Stromal cell of bone marrow (primary cell): ENCODE data around the gene DCAF15.
A peak's percentile ranks its signal among the peaks of the same experiment; 100 is the strongest.
"Not testable (repeated sequence)": the region's sequence is repeated elsewhere in the genome, so short reads cannot be mapped to it uniquely, and the experiment has no call there.

Experiments used
- DNase-seq: peaks from one replicate; pipeline ENCODE4 v3.0.0-alpha.2; 2012; ENCODE audit warnings: low read depth

The DCAF15 gene, protein sequence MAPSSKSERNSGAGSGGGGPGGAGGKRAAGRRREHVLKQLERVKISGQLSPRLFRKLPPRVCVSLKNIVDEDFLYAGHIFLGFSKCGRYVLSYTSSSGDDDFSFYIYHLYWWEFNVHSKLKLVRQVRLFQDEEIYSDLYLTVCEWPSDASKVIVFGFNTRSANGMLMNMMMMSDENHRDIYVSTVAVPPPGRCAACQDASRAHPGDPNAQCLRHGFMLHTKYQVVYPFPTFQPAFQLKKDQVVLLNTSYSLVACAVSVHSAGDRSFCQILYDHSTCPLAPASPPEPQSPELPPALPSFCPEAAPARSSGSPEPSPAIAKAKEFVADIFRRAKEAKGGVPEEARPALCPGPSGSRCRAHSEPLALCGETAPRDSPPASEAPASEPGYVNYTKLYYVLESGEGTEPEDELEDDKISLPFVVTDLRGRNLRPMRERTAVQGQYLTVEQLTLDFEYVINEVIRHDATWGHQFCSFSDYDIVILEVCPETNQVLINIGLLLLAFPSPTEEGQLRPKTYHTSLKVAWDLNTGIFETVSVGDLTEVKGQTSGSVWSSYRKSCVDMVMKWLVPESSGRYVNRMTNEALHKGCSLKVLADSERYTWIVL

DNA sequence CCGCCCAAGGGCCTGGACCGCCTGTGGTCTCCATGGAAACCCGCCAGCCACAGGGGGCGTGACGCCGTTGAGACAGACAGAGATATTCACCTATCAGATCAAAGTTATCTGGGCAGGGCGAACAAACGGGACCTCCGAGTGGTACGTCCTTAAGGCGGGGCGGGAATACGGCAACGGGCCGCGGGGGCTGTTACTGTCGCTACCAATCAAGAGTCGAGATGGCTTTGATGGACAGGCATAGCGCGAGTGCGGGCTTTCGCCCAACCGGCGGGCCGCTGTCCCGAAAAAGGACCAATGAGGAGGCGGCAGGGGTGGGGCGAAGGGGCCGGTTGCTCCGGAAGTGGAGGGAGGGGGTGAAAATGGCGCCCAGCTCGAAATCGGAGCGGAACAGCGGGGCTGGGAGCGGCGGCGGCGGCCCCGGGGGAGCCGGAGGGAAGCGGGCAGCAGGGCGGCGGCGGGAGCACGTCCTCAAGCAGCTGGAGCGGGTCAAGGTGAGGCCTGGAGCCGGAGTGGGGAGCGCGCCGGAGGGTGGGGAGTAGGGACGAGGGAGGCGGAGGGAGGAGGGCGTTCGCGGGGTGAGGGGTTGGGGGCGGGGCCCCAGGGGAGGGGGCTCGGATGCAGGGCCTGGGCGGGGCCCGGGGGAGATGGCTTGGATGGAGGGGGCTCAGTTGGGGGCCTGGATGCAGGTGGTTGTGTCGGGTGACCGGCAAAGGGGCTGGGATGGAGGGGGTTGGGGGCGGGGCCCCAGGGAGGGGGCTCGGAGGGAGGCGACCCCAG is at the start of gene DCAF15:
DCAF15 (plus strand) TSS at position 356 of the 777 bp plus-strand sequence; CDS start at position 360, 4 bp downstream.
- peak; percentile 99 for DNase-seq

DNA sequence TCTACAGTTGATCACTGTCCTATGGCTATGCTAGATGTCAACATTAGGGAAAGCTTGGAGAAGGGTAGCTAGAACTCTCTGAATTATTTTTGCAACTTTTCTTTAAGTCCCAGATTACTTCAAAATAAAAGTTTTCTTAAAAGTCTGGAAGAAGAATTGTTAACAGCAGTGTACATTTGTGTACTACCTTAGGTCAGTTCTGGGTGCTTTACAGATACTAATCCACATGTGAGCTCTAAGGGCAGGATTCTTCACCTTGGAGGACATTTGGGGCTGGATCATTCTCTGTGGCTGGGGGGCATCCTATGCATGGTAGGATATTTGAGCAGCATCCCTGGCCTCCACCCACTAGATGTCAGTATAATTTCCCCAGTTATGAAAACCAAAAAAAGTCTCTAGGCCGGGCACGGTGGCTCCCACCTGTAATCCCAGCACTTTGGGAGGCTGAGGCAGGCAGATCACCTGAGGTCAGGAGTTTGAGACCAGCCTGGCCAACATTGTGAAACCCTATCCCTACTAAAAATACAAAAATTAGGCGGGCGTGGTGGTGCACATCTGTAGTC is 49.2 kb upstream of the DCAF15 start:
- DNase-seq, result no peak

DNA sequence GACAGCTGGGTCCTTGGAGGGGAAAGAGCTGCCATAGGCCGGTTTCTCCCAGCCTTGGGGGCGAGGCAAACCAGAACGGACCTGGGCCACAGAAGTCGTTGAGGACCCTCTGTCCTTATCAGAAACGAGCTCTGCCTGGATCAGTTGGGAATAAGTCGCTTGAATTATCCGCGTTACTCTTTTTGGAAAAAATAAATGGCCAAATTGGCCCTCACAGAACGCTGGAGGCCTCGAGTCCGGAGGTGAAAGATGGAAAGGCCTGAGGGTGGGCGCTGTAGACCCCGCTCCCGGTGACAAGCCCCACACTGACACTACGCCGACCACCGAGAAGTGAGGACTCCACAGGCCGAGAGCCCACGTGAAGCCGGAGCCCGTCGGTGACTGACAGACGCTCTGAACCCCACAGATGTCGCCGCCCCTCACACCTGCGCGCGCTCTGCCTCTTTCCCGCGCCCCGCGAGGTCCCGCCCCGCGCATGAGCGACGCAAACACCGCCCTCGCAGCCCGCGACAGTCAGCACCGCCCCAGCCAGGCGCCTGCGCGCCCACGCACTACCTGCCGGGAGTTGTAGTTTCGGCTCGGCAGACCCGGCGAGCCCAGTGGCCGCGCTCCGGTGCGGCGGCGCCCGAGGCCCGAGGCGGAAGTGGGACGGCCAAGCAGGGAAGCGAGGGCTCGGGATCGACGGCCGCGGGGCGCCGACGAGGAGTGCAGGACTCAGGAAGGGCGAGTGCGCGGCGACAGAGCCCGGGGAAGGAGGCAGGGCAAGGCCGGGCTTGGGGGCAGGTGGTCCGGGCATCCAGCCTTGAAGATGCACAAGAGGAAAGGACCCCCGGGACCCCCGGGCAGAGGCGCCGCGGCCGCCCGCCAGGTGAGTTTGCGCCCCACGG is 46.4 kb upstream of the DCAF15 start, which contains the start of the genes BRME1 and CC2D1A:
BRME1 (minus strand) TSS at position 484 of the 887 bp plus-strand sequence. CDS start 1,225 bp downstream, outside the sequence.
CC2D1A (plus strand) TSS at position 568 of the 887 bp plus-strand sequence; CDS start at position 809, 241 bp downstream.
- peak; percentile 69 for DNase-seq

DNA sequence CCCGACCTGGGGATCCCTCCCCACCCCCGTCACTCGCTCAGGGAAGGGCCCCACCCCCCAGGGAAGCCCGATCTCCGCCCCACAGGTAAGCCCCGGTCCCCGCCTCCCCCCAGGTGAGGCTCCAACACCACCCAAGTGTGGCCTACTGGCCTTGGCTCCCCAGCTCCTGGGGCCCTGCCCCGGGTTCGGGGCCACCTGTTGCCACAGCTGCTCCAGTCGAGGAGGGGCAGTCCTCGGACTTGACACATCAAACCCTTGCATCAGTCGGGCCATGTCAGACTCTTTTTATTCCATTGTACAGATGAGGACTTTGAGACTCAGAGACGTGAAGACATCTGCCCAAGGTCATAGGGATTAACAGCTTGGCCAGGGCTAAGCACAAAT is 45.8 kb upstream of the DCAF15 start:
- no peak for DNase-seq

DNA sequence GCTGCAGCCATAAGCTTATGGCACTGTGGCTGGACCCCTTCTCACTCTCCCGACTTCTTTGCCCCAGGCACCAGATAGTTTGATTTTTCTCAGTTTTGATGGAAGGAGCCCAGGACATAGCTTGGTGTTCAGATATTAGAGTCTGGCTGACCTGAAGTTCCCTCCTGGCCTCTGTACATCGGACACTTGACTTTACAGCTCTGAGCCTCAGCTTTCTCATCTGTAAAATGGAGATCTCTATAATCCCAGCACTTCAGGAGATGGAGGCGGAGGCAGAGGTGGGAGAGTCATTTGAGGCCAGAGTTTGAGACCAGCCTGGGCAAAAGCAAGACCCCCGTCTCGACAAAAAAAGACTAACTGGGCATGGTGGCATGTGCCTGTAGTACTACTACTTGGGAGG is 45.4 kb upstream of the DCAF15 start:
- DNase-seq, result no peak

DNA sequence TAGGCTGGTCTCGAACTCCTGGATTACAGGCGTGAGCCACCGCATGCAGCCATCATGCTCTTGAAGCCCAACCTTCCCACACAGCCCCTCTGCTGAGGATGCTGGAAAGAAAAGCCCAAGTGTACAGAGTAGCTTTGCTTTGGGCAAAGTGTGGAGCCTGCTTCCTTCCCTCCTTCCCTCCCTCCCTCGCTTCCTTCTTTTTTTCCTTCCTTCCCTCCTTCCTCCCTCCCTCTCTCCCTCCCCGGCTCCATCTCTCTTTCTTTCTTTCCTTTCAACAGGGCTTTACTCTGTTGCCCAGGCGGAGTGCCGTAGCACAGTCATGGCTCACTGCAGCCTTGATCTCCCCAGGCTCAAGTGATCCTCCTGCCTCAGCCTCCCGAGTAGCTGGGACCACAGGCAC is 43.6 kb upstream of the DCAF15 start:
- no peak for DNase-seq

DNA sequence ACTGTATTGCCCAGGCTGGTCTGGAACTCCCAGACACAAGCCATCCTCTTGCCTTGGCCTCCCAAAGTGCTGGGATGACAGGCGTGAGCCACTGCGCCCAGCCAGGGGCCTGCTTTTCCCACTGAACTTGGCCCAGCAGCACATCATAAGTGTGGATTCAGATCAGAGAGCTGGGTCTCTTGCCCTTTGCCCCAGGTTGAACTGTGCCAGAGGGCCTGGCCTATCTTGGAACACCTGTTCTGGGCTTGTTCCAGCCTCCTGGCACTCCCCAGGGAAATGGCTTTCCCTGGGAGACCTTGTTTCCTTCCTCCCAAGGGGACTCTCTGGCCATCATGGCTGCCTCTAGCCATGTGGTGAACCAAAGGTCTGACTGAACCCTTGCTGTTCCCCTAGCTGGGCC is 42.9 kb upstream of the DCAF15 start:
- DNase-seq, result no peak

DNA sequence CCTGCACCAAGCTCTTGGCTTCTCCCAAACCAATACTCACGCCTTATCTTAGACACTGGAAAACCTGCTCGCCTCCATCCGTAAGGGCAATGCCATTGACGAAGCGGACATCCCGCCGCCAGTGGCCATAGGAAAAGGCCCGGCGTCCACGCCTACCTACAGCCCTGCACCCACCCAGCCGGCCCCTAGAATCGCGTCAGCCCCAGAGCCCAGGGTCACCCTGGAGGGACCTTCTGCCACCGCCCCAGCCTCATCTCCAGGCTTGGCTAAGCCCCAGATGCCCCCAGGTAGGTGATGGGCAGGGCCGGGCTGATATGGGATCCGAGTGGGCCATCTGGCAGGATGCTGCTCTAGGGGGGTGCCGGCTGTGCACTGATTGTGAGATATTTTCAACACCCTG is 39.0 kb upstream of the DCAF15 start:
- DNase-seq, result no peak

DNA sequence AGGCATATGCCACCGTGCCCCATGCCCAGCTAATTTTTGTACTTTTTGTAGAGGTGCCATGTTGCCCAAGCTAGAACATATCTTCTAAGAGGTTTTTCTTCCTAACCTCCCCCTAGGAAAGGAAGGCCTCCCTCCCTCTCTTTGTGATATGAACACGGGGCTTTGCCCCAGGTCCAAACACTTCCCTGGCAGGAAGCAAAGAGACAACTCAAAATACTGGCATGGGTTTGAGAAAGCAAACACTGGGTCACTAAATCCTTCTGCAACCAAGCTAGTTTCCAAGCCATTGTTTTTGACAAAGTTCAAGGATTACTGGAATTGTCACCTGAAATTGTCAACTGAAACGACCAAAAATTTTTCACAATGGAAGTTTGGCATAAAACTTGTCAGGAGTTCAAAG is 37.5 kb upstream of the DCAF15 start:
- no peak for DNase-seq

DNA sequence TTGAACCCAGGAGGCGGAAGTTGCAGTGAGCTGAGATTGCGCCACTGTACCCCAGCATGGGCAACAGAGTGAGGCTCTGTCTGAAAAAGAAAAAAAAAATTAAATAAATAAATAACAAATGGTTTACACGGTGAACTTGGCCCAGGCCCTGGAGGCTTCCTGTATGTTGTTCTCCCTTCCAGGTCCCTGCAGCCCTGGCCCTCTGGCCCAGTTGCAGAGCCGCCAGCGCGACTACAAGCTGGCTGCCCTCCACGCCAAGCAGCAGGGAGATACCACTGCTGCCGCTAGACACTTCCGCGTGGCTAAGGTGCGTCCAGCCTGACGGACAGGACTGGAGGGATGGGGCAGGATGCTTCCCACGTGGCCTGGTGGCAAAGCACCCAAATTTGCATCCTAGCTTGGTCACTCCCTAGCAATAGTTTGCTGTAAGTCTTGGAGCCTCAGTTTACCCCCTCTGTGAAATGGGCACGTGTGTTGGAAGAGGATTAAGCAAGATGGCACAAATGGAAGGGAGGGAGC is 34.4 kb upstream of the DCAF15 start:
- DNase-seq, result no peak

DNA sequence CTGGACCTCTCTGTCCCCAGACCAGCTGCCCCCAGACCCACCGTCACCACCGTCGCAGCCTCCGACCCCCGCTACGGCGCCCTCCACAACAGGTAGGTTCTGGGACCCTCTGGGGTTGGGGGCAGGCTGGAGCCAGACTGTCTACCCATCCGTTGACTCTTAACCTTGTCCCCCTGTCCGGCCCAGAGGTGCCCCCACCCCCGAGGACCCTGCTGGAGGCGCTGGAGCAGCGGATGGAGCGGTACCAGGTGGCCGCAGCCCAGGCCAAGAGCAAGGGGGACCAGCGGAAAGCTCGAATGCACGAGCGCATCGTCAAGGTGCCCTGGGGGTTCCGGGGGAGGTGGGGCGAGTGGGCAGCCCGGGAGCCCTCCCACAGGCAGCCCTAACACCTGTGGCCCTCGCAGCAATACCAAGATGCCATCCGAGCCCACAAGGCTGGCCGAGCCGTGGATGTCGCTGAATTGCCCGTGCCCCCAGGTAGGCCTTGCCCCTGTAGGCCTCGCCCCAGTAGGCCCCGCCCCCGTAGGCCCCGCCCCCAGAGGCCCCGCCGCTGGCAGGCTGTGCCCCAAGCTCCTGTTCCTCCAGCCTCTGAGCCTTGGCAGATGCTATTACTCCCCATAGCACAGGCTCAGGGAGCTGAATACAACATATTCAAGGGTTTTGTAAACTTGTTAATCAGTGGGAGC is 33.4 kb upstream of the DCAF15 start:
- no peak for DNase-seq

DNA sequence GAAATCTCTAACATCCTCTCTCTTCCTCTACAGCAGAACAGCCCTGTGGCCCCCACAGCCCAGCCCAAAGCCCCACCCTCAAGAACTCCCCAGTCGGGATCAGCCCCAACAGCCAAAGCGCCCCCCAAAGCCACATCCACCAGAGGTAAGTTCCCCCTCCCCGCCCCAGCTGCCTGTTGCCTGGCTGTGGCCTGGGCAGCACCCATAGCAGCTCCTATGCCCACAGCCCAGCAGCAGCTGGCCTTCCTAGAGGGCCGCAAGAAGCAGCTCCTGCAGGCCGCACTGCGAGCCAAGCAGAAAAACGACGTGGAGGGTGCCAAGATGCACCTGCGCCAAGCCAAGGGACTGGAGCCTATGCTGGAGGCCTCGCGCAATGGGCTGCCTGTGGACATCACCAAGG is 31.8 kb upstream of the DCAF15 start:
- DNase-seq, result no peak

DNA sequence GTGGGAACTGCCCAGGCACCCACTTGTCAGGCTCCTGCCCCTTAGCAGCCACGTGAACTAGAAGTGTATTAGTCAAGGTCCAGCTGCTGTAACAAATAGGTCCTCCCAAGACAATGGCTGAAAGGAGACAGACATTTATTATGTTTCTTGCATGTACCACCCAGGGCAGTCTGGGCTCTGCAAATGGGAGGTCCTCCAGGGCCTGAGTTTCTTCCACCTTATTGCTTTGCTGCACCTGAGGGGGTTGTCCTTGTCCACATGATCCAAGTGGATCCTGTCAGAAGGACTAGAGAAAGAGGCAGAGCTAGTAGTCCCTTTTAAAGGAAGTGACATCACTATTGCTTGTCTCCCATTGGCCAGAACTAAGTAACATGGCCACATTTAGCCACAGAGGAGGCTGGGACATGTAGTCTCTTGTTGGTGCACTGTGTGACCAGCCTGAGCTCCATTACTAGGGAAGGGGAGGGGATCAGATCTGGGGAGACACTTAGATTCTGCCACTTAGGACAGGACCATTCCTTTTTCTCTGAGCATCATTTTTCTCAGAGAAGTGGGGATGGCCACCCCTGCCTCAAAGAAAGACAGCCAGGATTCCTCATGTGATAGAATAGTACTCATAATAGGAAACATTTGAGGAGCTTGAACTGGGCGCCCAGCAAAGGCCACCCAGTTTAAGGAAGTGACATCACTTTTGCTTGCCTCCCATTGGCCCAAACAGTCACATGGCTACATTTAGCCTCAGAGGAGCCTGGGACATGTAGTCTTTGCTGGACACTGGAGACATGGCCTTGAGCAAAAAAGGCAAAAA is 31.2 kb upstream of the DCAF15 start:
- DNase-seq, result peak; percentile 25

DNA sequence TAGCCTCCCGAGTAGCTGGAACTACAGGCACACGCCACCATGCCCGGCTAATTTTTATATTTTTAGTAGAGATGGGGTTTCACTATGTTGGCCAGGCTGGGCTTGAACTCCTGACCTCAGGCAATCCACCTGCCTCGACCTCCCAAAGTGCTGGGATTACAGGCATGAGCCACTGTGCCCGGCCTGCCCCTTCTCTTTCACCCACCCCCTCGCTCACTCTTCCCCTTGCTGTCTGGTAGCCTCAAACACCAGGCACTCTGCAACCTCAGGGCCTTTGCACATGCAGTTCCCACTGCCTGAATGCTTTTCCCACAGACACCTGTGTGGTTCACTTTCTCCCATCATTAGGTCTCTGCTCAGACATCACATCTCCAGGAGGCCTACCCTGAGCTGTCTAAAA is 30.2 kb upstream of the DCAF15 start:
- DNase-seq, result not testable (repeated sequence)

DNA sequence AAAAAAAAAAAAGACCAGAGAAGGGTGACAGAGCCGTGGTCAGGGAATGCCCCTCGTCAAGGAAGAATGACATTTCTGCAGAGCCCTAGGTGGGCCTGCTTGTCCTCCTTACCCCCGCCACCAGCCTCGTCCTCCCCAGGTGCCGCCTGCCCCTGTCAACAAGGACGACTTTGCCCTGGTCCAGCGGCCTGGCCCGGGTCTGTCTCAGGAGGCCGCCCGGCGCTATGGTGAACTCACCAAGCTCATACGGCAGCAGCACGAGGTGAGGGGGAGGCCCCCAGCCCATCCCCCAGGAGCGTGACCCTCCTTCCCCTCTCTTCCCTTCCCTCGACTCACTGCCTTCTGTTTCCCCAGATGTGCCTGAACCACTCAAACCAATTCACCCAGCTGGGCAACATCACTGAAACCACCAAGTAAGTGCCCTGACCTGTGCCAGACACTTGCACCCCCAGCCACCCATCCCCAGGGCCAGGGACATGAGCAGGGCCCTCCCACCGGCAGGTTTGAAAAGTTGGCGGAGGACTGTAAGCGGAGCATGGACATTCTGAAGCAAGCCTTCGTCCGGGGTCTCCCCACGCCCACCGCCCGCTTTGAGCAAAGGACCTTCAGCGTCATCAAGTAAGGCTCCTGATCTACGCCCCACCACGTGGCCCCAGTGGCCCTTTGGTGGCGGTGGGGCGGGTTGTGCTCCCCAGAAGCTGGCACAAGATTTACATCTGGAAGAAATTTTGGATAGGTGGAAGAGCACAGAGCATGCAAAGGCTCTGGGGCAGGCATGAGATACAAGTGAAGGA is 28.9 kb upstream of the DCAF15 start:
- no peak for DNase-seq

DNA sequence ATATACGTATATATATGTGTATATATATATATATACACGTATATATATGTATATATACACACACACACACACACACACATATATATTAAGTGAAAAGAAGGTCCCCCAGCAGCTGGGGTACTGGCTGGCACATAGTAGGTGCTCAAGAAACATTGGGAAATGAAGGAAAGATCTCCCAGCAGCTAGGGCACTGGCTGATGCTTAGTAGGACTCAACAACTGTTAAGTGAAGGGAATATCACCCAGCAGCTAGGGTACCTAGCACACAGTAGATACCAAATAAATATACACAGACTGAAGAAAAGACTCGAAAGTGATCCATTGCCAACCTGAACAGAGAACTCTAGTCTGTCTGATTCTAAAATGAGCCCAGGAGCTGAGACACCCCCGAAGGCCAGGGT is 26.3 kb upstream of the DCAF15 start:
- no peak for DNase-seq

DNA sequence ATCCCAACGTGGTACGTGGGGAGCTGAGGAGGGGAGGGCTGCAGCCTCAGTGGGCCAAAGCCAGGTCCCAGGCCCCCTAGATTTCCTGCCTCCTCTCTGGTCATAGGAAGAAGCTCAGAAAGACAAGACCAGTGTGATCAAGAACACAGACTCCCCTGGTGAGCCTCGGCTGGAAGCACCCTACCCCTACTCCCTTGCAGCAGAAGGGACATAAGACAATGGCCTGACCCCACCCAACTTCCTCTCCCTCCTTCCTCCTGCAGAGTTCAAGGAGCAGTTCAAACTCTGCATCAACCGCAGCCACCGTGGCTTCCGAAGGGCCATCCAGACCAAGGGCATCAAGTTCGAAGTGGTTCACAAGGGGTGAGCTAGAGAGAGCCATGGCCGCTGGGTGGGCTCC is 25.6 kb upstream of the DCAF15 start:
- DNase-seq, result no peak

DNA sequence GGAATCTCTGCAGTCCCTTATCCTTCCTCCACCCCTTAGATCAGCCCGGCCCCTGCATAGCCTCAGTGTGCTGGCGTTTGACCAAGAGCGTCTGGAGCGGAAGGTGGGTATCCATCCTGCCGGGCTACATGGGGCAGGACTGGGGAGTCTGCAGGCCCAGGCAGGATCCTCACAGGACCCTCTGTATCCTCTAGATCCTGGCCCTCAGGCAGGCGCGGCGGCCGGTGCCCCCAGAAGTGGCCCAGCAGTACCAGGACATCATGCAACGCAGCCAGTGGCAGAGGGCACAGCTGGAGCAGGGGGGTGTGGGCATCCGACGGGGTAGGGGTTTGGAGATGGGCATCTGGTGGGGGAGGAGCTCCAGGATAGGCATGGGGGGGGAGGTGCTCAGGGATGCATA is 23.0 kb upstream of the DCAF15 start:
- DNase-seq, result no peak

DNA sequence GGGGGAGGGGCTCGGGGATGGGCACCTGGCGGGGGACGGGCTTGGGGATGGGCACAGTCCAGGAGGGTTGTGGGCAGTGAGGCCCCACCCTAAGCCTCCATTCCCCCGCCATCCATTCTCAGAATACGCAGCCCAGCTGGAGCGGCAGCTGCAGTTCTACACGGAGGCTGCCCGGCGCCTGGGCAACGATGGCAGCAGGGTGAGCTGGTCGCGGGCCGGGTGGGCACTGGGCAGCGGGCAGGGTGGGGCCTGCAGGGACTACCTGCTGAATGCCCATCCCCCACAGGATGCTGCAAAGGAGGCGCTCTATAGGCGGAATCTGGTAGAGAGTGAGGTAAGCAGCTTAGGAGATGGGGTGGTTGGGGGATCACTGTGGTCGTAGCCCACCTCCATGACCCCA is 22.4 kb upstream of the DCAF15 start:
- no peak for DNase-seq
